Epithelial cell of proximal tubule (primary cell): ENCODE measurements around the gene NUP210L. TPM values are rescaled to one million over a fixed set of nuclear protein-coding genes. Genes with fewer than 3 reads are reported as not detected.

Experiments
- DNase-seq: peaks from one replicate; pipeline ENCODE4 v3.0.0-alpha.2; 2011; ENCODE audit warnings: low read depth
- H3K4me3 ChIP-seq: 2 replicates; pipeline ENCODE4 v1.5.1; 2011; ENCODE audit warnings: low read depth, mild to moderate bottlenecking, low read length
- CTCF ChIP-seq: conservative IDR thresholded peaks from 2 replicates; pipeline ENCODE4 v1.5.1; 2012; ENCODE audit warnings: low read depth, mild to moderate bottlenecking, low read length
- total RNA-seq: library from RNA; depleted of rRNA; stranded (reverse); fragments of >200 nt; gene quantifications from 2 replicates; pipeline ENCODE4 v1.2.3, GENCODE V29; 2015

The NUP210L gene
- total RNA-seq, 1 donor from 2014 or later: not detected

- no peak for TF ChIP-seq CTCF
- no peak for DNase-seq
- H3K4me3 ChIP-seq: no peak overlapping the region
Measured at GRCh38 chr1:154179946-154180687, 25.2 kb upstream of the NUP210L start.

GRCh38 chr1:154178911-154179811, 24.3 kb upstream of the NUP210L start:
- no peak for DNase-seq
- H3K4me3 ChIP-seq: no peak overlapping the region
- TF ChIP-seq CTCF: no peak

GRCh38 chr1:154178013-154178412, 23.1 kb upstream of the NUP210L start:
- TF ChIP-seq CTCF: no peak
- no peak for DNase-seq
- H3K4me3 ChIP-seq: no peak overlapping the region

GRCh38 chr1:154176337-154176736, 21.5 kb upstream of the NUP210L start:
- no peak for TF ChIP-seq CTCF
- peak; percentile 46 for DNase-seq
- no peak overlapping the region for H3K4me3 ChIP-seq

GRCh38 chr1:154174654-154175053, 19.8 kb upstream of the NUP210L start:
- TF ChIP-seq CTCF: no peak
- DNase-seq: no peak
- no peak overlapping the region for H3K4me3 ChIP-seq

- H3K4me3 ChIP-seq: no peak overlapping the region
- no peak for DNase-seq
- TF ChIP-seq CTCF: no peak
Measured at GRCh38 chr1:154171880-154172279, 17.0 kb upstream of the NUP210L start.

- TF ChIP-seq CTCF: no peak
- no peak for DNase-seq
- H3K4me3 ChIP-seq: no peak overlapping the region
Measured at GRCh38 chr1:154171223-154171583, 16.3 kb upstream of the NUP210L start.
